ENCODE measurements around the gene RBX1. TPM values are rescaled to one million over a fixed set of nuclear protein-coding genes. Genes with fewer than 3 reads are reported as not detected.
"Not testable (repeated sequence)": the region's sequence is repeated elsewhere in the genome, so short reads cannot be mapped to it uniquely, and the experiment has no call there.

The RBX1 gene
- polyA plus RNA-seq, 12 donors, result 42.2 to 103 (median 67.6) TPM; not detected in 1

DNA sequence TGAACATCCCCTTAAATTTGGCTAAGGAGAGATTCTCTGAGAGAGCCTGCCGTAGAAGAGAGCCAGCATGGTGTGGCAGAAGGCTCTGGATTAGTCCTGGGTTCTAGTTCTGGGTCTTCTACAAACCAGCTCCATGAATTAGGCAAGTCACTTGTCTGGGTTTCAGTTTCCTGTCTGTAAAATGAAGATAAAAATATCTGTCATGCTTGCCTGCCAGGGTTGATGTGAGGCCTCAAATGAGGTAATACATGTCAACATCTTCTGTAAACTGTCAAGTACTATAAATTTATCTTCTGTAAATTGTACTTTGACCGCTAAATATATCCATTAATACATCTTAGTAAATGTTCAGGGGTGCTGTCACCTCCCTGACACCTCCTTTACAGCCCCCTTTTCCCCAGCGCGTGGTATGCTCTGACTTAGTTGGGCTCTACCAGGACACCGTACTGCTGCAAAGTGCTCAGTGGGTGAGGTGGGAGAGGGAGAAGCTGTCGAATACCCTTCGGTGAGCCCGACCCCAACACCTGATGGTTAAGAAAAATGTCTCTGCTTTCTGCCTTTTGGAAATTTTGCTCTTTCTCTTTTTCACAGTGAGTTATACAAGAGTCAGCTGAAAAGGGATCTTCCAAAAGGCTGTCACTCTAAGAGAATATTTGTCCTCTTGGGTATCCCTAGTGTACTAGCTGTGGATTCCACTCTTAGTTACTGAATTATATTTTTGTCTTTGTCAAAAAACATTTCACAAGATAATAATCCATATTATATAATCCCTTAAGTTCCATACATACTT is 15.0 kb downstream of the RBX1 start:
- no peak for DNase-seq

- no peak for DNase-seq
Observed at GRCh38 chr22:40966726-40967085, 15.5 kb downstream of the RBX1 start.

DNA sequence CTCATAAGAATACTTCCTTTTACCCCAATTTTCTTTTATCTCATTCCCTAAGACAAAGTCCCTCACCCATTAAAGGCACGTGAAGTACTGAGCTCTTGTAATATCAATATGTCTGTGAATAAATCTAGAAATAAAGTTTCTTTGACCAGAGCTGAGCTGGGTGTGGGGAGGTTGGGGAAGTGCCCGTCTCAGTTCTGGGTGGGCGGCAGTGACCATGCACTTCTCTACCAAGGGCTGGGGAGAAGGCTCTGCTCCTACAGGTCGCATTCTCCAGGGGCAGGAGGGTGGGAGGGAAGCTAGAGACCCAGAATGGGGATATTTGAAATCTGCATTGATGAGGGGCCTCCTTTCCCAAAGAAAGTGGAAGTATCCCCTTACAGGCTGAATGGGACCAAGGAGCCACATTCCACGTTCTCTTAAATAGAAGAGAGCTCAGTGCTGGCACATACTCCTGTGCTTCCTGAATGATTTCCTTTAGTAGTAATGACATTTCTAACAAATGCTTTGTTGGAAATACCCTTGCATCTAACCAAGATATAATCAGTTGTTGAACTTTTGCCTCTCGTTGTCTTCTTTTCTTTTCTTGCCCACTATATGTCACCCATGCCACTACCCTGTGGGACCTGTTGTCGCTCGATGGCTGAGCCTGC is 16.1 kb downstream of the RBX1 start:
- no peak for DNase-seq

- DNase-seq, result no peak
Observed at GRCh38 chr22:40972587-40972986, 21.4 kb downstream of the RBX1 start.

- DNase-seq, result no peak
Observed at GRCh38 chr22:40973144-40973543, 22.0 kb downstream of the RBX1 start.

GRCh38 chr22:40975366-40975765 is 24.2 kb downstream of the RBX1 start:
- DNase-seq, result no peak

DNA sequence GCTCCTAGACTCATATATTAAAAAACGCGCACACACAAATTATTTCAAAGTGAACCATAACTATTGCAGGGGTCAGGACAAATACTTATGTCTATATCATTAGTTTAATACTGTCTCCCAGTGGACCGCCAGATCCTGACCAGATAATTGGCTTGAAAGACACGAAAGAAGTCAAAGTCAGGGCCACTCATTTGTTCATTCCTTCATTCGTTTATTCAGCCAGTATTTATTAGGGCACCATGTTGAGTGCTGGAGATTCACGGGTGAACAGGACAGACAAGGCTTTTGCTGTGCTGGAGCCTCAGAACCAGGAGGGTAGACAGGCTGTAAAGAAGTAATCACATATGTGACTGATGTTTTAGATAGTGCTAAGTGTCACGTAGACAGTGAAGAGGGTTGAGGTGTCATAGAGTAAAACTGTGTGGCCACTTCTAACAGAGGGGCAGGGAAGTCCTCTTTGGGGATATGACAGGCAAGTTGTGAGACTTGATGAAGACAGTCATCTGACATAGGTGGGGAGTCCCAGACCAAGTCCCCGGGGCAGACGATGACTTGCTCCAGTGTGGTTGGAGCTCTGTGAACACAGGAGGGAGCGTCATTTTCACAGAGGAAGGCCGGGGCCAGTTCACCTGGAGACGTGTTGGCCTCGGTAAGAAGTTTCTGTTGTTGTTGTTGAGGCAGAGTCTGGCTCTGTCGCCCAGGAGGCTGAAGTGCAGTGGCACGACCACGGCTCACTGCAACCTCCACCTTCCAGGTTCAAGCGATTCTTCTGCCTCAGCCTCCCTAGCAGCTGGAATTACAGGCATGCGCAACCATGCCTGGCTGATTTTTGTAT is 25.9 kb downstream of the RBX1 start:
- DNase-seq, result no peak

- DNase-seq, result no peak
Observed at GRCh38 chr22:40979198-40979597, 28.0 kb downstream of the RBX1 start.

DNA sequence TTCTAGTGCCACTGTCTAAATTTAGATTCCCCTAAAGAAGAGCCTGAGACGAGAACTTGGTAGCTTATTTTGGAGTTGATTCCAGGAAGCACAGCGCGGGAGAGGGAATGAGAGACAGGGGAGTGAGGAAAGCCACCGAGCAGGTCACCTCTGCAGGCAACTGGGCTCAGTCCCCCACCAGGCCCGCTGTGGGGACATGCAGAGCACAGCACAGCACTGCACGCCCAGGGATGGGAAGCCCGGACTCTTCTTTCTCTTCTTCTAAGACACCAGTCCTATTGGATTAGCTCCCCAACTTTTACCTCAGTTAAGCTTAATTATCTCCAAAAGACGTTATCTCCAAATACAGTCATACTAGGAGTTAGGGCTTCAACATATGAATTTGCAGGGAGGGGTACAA is 28.7 kb downstream of the RBX1 start:
- DNase-seq, result no peak

- no peak for DNase-seq
Observed at GRCh38 chr22:40982482-40983385, 31.6 kb downstream of the RBX1 start.

DNA sequence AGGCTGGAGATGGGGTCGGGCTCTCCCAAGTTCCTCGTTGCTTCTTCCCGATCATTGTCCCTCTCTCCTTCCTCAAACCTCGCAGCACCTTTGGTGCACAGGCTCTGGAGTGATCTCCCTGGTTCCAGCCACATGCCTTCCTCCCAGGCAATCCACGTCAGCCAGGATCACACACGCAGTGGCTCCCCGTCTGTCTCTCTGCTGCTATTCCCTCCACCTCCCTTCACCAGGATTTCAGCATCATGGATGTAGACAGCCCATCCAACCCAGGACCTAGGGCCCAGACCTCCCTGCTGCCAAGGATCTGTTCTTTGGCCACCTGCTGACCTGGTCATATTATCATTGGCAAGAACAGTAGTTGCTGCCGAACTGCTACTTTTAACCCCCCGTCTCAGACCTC is 40.1 kb downstream of the RBX1 start:
- no peak for DNase-seq

DNA sequence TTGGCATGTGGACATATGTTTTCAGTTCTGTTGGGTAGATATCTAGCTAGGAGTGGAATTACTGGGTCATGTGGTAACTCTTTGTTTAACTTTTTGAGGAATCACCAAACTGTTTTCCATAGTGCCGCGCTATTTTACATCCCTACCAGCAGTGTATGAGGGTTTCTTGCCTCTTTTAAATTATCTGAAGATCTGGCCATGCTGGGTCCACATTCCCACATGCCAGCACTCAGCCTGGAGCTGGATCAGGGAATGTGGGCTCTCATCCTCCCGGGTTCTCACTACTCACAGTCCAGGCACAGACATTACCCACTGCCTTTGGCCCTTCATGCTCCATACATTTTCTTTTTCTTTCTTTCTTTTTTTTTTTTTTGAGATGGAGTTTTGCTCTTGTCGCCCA is 44.6 kb downstream of the RBX1 start:
- DNase-seq, result no peak

GRCh38 chr22:40997520-40997919 is 46.3 kb downstream of the RBX1 start:
- DNase-seq, result no peak

GRCh38 chr22:41000040-41000565 is 48.9 kb downstream of the RBX1 start:
- DNase-seq, result no peak

- no peak for DNase-seq
Observed at GRCh38 chr22:41000941-41001721, 50.0 kb downstream of the RBX1 start.

- DNase-seq, result no peak
Observed at GRCh38 chr22:41001722-41002122, 50.5 kb downstream of the RBX1 start.

GRCh38 chr22:41002386-41002785 is 51.2 kb downstream of the RBX1 start:
- DNase-seq, result not testable (repeated sequence)

DNA sequence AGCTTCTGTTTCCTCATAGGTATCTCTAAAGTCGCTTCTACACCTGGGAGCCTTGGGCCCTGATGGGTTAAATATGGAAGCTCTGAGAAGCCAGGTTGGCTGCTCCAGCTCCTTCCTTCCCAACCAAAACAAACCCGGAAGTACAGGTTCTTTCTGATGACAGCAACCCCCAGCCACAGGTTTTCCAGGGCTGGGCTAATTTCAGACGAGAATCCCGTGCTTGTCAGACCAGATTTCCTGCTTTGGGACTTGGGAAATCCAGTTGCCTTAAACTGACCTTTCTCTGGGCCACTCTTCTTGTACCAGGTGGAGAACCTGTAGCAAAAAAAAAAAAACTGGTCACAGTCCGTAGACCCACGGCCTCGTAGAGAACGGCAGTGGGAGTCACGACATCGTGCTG is 51.9 kb downstream of the RBX1 start:
- DNase-seq, result no peak

DNA sequence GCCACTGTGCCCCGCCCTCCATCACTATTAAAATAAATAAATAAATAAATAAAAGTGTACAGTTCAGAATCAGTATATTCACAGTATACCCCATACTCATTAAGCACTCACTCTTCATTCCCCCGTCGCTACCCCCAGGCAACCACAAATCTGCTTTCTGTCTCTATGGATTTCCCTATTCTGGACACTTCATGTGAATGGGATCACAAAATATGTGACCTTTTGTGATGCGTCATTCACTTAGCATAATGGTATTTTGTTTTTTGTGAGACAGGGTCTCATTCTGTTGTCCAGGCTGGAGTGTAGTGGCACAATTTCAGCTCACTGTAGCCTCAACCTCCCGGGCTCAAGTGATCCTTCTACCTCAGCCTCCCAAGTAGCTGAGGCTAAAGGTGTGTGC is 52.8 kb downstream of the RBX1 start:
- DNase-seq, result no peak

GRCh38 chr22:41009222-41009948 is 58.2 kb downstream of the RBX1 start:
- no peak for DNase-seq

Data from muscle of arm (tissue), 12 donors.